Measurements from ENCODE around the gene NIN. TPM values are rescaled to one million over a fixed set of nuclear protein-coding genes. Genes with fewer than 3 reads are reported as not detected.

The NIN gene
- total and polyA plus RNA-seq, 2 of the 4 experiments (the other 2 are of a cell fraction): 15.2 to 98.4 TPM

DNA sequence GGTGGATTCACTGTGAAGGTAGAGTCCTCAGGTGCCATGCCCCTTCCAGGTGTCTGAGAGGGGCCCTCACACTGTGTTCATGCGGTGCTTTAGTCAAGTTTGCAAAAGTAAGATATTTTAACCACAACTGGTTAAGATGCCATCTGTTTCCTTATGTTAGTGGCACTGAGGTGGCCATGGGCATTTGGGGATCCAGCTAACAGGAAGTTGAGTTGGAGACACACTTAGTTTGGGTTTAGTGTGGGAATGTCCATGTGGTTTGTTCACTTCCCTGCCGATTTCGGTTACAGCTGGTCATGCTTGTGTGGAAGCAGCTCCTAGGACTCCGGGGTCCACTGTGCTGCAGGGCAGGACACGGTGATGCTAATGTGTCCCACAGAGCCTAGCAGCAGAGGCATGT, 23.6 kb upstream of the NIN start:
- 98% methylated on average over 4 of the region's 5 CpGs; no CpG with 5 or more reads in 1 of the 2 experiments for WGBS, 2 experiments (ENCODE audit: extremely low coverage in 2 of 2, insufficient read length in 1 of 2)
- POLR2A ChIA-PET (ENCODE audit: unreplicated experiment): no interaction called here
- no peak for ATAC-seq (ENCODE audit: low read depth)
- BruUV-seq (replicated peaks): no TSS peak
- no peak overlapping the region for H3K4me2 ChIP-seq (ENCODE audit: low read depth, low read length)
- no peak overlapping the region for H3K56ac ChIP-seq (ENCODE audit: extremely low read depth, insufficient read depth, low read length)
- H3K14ac ChIP-seq (replicated peaks; ENCODE audit: low read depth, low read length): no peak overlapping the region
- DNase-seq: no peak
- in situ Hi-C loops (cut with MboI; ENCODE audit: low sequenced_read_pairs): no loop called here
- no peaks in the 10 kb centered on the region for H3K9me3 ChIP-seq (ENCODE audit: control insufficient read depth, insufficient read depth, low read length)
- H2AK9ac ChIP-seq (replicated peaks; ENCODE audit: low read depth, low read length, poor library complexity): no peak overlapping the region
- H3K9ac ChIP-seq (ENCODE audit: low read depth, low read length): no peak overlapping the region
- H3K36me3 ChIP-seq (ENCODE audit: control insufficient read depth, insufficient read depth, low read length): no peaks in the 10 kb centered on the region
- H4K91ac ChIP-seq (ENCODE audit: insufficient read depth, low read depth, low read length): no peak overlapping the region
- dilution Hi-C loops (cut with HindIII; ENCODE audit: low sequenced_read_pairs, unreplicated experiment): no loop called here
- 0 out of 4 replicates have a peak, but pooled peaks cover 0 to 3% of the 10 kb centered on the region in 2 experiments for H3K79me1 ChIP-seq (ENCODE audit: low read depth in 1 of 2, low read length in 2 of 2)
- no peak overlapping the region for H3K4me3 ChIP-seq (ENCODE audit: insufficient read depth, low read depth, low read length)
- no peak overlapping the region for H3K23ac ChIP-seq (ENCODE audit: low read depth, low read length)
- no peak overlapping the region for H3K18ac ChIP-seq (ENCODE audit: low read depth, low read length)
- TF ChIP-seq, protein P1, sequence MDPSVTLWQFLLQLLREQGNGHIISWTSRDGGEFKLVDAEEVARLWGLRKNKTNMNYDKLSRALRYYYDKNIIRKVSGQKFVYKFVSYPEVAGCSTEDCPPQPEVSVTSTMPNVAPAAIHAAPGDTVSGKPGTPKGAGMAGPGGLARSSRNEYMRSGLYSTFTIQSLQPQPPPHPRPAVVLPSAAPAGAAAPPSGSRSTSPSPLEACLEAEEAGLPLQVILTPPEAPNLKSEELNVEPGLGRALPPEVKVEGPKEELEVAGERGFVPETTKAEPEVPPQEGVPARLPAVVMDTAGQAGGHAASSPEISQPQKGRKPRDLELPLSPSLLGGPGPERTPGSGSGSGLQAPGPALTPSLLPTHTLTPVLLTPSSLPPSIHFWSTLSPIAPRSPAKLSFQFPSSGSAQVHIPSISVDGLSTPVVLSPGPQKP (IDR thresholded peaks at IDR 0.05; ENCODE audit: borderline replicate concordance, low read depth, low read length): no peak
- no peak for TF ChIP-seq MAZ (IDR thresholded peaks at IDR 0.05; ENCODE audit: borderline replicate concordance, low read depth, low read length)
- no peak for TF ChIP-seq MAFK (IDR thresholded peaks at IDR 0.05; ENCODE audit: low read depth, low read length)
- no peak for TF ChIP-seq BHLHE40 (IDR thresholded peaks at IDR 0.05; ENCODE audit: low read depth, low read length)
- TF ChIP-seq, protein P2, sequence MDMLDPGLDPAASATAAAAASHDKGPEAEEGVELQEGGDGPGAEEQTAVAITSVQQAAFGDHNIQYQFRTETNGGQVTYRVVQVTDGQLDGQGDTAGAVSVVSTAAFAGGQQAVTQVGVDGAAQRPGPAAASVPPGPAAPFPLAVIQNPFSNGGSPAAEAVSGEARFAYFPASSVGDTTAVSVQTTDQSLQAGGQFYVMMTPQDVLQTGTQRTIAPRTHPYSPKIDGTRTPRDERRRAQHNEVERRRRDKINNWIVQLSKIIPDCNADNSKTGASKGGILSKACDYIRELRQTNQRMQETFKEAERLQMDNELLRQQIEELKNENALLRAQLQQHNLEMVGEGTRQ (IDR thresholded peaks at IDR 0.05; ENCODE audit: low read depth, low read length): no peak
- TF ChIP-seq CHD1 (IDR thresholded peaks at IDR 0.05; ENCODE audit: low read depth, low read length): no peak
- TF ChIP-seq FOS (IDR thresholded peaks at IDR 0.05; ENCODE audit: low read depth, low read length): no peak
- no peak overlapping the region for H4K5ac ChIP-seq (ENCODE audit: low read depth, low read length)
- no peak overlapping the region for H3K27ac ChIP-seq (ENCODE audit: insufficient read depth, low read length)
- H3K9me1 ChIP-seq (ENCODE audit: insufficient read depth, low read length): 0 out of 2 replicates have a peak, but pooled peaks cover 5% of the 10 kb centered on the region
- H3K27me3 ChIP-seq (ENCODE audit: control insufficient read depth, insufficient read depth, low read length): no peaks in the 10 kb centered on the region
- no peak overlapping the region; the same call in 1 of the 2 replicates for H2BK120ac ChIP-seq (ENCODE audit: low read depth, low read length)
- CTCF ChIA-PET: no interaction called here
- no peak overlapping the region for H4K8ac ChIP-seq (ENCODE audit: low read depth in 2 of 2, low read length in 2 of 2)
- no peaks in the 10 kb centered on the region for H4K20me1 ChIP-seq (ENCODE audit: insufficient read depth, low read length)
- no peak overlapping the region for H2BK5ac ChIP-seq (ENCODE audit: low read depth, low read length, poor library complexity, severe bottlenecking)
- intact Hi-C loops (cut with micrococcal nuclease): no loop called here
- no peak overlapping the region for H2AK5ac ChIP-seq (ENCODE audit: low read depth, low read length)
- H2AFZ ChIP-seq (replicated peaks; ENCODE audit: low read length, poor library complexity): no peak overlapping the region
- peaks cover 7% of the 10 kb centered on the region for H3K4me1 ChIP-seq (ENCODE audit: control insufficient read depth, insufficient read depth, low read length)
- H2BK15ac ChIP-seq (ENCODE audit: low read depth, low read length): no peak overlapping the region
- H3K4ac ChIP-seq (ENCODE audit: low read depth, low read length): no peak overlapping the region
- H2BK20ac ChIP-seq (ENCODE audit: low read depth, low read length): 0 out of 2 replicates have a peak overlapping the region, but pooled peaks have one; percentile 0
